Measurements from ENCODE around the gene CACHD1.

Gene CACHD1

GRCh38 chr1:64469977-64470664 is at the start of gene CACHD1:
TSS of gene CACHD1 (plus strand) at chr1:64470129. CDS start at chr1:64470745, 616 bp downstream.
- peak; percentile 83 for DNase-seq (ENCODE audit: low spot score)

DNA sequence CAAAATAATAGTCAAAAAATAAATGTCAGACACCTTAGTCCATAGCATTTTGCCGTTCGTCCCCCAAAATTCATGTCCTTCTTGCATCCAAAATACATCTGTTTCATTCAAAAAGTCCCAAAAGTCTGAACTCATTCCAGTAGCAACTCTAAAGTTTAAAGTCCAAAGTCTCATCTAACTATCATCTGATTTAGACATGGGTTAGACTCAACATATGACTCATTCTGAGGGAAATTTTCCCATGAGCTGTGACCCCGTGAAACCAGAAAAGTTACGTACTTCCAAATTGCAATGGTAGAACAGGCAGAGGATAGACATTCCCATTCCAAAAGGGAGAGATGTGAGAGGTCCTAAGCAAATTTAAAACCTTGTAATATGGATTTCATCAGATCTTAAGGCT is 48.6 kb upstream of the CACHD1 start:
- peak; percentile 60 for DNase-seq (ENCODE audit: low spot score)

DNA sequence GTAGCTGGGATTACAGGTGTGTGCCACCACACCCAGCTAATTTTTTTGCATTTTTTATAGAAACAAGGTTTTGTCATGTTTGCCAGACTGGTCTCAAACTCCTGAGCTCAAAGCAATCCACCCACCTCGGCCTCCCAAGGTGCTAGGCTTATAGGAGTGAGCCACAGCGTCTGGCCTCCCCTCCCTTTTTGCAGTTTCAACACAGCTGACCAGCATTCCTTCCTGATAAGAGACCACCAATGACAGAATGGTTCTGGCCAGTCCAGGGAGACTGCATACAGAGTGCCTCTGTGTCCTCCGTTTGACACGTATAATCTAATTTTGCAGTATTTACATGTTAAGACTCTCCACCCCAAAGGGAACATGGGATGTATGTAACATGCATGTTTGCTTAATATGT is 46.4 kb upstream of the CACHD1 start:
- no peak for DNase-seq (ENCODE audit: low spot score)

DNA sequence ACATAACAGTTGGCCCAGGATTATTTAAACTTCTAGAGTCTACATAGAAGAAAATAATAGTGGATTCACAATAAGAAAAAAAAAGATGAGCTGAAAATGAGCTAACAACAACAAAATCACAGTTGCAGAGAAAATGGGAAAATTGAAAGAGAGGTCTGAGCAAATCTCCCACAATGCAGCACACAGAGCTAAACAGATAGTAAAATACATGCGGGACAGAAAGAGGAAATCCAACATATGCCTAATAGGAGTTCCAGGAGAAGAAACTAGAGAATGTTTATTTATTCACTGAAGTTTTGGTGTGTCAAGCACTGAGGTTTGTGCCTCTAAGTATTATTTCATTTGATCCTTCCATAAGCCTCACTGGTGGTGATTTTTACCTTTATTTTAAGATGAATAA is 45.5 kb upstream of the CACHD1 start:
- DNase-seq (ENCODE audit: low spot score): no peak

- DNase-seq (ENCODE audit: low spot score): no peak
These were observed 44.4 kb upstream of the CACHD1 start for GRCh38 chr1:64425521-64425920.

DNA sequence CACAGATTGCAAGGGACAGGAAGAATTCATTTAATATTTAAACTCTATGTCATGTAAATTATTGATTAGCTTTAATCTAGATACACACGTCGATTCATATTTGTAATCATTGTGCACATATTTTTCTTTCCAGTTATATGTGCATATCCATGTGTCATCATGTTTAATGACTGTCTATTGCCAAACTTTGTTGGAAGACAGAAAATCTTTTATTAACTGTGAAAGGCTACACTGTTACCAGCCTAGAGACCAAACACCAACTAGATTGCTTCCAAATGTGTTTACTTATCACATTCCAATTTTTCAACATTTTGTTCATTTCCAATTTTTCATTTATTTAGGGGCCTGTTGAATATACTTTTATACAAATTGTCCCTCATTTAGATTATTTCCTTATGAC is 43.2 kb upstream of the CACHD1 start:
- DNase-seq (ENCODE audit: low spot score): no peak

- DNase-seq (ENCODE audit: low spot score): no peak
These were observed 42.0 kb upstream of the CACHD1 start for GRCh38 chr1:64427879-64428278.

DNA sequence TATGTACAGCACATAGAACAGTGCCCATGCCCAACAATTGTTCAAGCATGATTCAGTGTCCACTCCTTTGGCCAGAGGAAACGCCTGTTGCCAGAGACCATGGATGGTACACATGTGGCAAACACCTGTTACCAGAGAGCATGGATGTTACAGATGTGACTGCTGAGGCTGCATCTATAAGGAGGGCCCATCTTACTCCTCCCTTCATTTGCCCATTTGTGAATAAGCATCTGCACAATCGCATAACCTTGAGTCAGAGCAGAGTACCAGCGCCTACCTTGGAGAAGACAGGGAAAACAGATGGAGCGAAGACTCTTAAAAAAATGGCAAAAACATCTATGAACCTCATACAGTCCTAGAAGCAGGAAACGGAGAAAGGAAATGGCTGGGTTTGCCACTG is 36.6 kb upstream of the CACHD1 start:
- DNase-seq (ENCODE audit: low spot score): no peak

DNA sequence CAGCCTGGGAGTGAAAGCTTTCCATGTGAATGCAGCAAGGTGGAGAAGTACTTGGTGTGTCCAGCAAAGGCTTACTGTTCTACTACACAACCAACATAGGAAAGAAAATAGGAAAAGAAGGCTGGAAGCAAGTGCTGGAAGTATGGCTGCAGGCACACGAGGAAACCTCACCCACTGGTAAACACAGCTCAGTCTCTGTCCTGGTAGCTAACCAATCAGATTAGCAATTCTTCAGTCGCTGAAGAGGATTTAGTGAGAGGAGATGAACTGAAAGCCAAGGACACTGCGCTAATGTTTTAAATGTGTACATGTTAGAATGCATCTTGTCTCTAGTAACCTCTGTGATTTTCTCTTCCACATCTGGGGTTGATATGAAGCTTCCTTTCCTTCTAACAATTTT is 36.2 kb upstream of the CACHD1 start:
- no peak for DNase-seq (ENCODE audit: low spot score)

DNA sequence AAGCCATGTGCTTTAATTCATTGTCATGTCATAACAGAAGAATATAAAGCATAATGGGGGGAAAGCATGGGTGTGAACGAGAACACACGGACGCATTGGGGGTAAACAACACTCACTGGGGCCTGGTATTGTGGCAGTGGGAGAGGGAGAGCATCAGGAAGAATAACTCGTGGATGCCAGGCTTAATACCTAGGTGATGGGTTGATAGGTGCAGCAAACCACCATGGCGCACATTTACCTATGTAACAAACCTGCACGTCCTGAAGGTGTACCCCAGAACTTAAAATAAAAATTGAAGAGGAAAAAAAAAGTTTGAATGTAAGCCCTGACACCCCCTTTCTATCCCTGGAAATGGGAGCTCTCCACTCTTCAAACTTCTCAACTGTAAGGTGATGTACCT is 34.9 kb upstream of the CACHD1 start:
- DNase-seq (ENCODE audit: low spot score): no peak

DNA sequence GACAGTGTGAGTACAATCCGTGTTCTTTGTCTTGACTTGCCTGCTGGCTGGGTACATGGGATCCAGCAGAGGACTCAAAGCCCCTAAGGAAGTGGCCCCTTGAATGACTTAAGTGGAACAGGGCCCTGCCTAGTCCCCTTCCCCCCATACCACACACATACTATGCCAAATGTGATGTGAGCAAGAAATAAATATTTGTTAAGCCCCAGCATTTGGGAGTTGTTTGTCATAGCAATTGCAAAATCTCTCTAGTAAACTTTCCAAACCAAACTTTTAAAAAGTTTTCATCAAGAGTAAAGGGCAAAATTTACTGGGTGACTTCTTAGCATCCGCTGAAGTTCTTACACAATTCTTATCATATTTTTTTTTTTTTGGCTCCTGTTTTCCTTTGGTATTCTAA is 32.5 kb upstream of the CACHD1 start:
- DNase-seq (ENCODE audit: low spot score): no peak

- DNase-seq (ENCODE audit: low spot score): no peak
These were observed 29.6 kb upstream of the CACHD1 start for GRCh38 chr1:64440183-64440826.

DNA sequence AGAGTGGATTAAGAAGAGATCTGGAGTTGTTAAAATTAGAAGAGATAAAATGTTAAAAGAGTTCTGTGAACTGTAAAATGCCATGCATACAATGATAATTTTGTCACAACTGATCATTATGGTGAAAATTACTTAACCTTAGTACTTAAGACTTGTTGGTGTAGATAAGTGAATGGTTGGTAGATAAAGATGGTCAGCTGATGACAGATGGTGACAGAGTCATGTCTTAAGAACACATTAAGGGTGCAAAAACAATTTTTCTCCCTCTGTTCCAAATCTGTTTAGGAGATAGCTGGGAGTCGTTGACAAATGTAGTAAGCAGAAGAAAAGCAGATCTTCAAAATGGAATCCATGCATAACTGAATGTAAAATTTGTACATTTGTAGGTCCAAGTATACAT is 18.5 kb upstream of the CACHD1 start:
- DNase-seq (ENCODE audit: low spot score): no peak

- DNase-seq (ENCODE audit: low spot score): no peak
These were observed 16.2 kb upstream of the CACHD1 start for GRCh38 chr1:64453688-64454087.

DNA sequence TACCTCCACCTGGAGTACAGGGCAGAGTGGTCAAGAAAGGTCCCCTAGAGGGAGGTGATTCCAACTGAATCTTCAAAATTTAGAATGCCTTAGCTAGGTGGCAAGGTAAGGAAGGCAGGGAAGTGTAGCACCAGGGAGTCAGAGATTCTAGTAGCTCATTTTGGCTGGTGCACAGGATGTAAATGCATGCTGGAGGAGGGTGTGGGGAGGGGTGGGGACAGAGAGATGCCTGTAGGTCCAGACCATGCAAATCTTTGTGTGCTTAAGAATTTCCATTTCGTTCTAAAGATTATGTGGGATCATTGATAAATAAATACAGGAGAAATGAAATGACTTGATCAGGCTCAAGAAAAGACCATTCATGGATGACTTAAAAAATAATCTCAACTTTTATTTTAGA is 11.0 kb upstream of the CACHD1 start:
- DNase-seq (ENCODE audit: low spot score): no peak

DNA sequence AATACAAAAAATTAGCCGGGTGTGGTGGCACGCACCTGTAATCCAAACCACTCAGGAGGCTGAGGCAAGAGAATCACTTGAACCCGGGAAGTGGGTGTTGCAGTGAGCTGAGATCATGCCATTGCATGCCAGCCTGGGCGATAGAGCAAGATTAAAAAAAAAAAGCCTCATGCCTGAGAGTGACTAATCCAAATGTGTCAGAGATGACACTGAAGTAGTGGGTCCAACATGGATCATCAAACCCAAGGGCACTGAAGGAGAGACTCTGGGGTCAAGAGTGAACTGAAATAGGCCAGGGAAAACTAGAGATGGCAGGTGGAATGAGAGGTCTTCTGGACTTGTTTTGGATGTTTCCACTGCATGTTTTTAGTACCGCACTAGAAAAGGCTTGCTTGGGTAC is 10.2 kb upstream of the CACHD1 start:
- peak; percentile 46 for DNase-seq (ENCODE audit: low spot score)

DNA sequence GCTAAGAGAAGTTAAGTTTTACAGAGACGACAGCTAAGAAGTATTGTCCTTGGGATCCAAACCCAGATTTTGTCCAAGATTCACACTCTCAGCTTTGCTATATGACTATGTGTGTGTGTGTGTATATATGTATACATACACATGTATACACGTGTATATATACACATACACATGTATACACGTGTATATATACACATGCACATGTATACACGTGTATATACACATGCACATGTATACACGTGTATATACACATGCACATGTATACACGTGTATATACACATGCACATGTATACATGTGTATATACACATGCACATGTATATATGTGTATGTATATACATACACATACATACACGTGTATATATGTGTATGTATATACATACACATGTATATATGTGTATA is 3.9 kb upstream of the CACHD1 start:
- DNase-seq (ENCODE audit: low spot score): no peak

DNA sequence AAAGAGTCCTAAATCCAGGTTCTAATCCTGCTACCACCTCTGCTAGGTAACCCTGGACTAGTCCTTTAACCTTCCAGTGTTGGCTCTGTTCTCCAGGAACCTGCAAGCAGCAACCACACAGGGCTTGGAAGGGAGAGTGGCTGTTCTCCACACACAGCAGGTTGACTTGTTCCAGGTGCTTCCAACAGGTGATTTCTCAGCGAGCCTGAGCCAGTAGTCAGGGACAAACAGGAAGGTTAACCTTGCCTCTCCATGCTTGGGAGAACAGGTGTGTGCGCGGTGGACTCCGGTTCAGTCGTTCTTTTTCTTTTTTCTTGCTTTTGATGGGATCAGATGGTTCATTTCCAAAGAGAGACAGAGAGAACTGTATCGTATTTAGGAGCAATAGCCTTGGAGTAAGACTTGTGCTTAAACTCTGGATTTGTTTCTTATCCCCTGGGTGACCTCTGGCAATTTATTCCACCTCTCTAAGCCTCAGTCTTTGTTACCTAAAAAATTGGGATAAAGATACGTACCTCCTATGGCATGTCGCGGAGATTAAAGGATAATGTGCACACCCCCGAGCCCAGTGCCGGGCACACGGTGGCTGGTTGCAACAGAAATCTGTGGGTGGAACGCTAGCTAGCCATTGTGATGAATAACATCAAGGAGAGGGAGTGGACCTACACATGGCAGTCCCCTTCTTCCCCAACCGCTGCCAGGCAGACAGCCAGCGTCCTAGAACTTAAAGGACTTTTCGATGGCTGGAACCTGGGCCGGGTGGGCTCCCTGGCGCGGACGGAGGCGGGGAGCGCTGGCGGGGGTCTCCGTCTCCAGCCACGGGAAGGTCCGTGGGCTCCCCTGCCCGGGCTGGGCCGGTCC is 583 bp upstream of the CACHD1 start:
- DNase-seq (ENCODE audit: low spot score): peak; percentile 12

- peak; percentile 32 for DNase-seq (ENCODE audit: low spot score)
These were observed 812 bp downstream of the CACHD1 start for GRCh38 chr1:64470665-64471217.

DNA sequence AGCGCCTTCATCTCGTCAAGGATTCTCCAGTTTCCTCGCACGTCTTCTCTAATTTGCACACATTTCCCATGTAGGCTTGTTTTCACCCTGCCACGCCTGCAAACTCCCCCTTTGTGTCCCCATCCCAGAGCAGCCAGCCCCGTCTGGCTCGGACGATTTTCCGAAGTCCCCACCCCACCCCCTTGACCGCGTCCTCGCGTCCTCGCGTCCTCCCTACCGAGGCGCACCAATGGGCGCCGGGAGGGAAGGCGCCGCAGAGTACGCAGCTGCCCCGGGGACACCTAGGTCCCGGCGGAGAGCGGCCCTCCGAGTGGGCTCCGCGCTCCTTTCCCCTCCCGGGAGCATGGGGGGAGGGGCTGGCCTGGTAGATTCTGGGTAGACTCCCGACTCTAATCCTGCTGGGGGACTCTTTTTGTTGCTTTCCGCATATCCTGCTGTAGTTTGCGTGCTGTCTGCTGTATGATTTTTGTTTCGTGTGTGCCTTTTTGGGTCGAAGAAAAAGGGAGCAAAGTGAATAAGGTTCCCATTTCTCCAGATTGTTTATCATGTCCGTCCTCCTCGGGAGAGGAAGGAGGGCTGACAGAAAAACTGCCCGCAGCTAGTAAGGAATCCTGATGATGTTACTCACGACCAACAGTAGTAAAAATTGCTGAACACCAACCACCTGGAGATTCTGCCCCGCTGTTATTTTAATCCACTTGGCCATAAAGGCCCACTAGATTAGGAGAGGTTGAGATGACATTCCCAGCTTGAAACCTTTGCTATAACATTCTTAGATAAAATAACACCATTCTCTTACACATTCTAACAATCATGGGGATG is 1.5 kb downstream of the CACHD1 start:
- DNase-seq (ENCODE audit: low spot score): peak; percentile 55

DNA sequence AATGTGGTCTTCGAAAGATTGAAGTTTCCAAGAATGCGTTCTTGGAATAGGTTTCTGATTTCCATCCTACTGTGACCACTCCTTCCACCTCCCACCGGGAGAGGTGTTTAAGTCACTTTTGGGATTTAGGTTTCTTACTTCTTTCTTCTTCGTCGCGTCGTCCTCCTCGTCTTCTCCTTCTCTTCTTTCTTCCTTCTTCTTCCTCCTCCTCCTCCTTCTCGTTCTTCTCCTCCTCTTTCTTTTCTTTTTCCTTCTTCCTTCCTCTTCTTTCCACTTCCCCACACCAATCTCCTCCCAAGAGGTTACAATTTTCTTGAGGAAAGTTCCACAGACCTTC is 2.1 kb downstream of the CACHD1 start:
- DNase-seq (ENCODE audit: low spot score): no peak

DNA sequence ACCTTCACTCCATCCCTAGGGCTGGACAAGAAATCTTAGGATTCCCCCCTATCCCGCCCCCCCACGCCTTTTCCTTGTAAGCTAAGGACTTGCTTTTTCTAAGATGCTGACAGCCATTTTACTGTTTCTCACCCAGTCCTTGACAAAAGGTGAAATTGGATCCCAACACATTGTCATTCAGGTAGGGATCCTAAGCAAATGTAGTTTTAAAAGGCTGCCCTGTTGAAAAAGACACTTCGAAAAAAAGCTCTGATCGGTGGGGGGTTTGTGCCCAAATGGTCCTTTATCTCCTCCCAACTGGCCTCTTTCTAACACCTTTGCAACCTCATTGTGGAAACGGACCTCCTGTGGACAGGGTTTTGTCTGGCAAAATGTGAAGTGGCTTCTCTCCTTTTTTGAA is 2.9 kb downstream of the CACHD1 start:
- no peak for DNase-seq (ENCODE audit: low spot score)

All from RKO (cell line).